CD14-positive monocyte (primary cell): Measurements from ENCODE around the gene RIT2. TPM values are rescaled to one million over a fixed set of nuclear protein-coding genes. Genes with fewer than 3 reads are reported as not detected.

ENCODE experiments used
- DNase-seq, 3 donors: peaks; one replicate each; pipeline ENCODE4 v3.0.0-alpha.2; 2011 to 2022
- H2AFZ ChIP-seq: 2 replicates; pipeline ENCODE4 v1.6.0; 2012; ENCODE audit warnings: mild to moderate bottlenecking, low read depth, low read length, inconsistent platforms; ENCODE audit not compliant: insufficient read depth, poor library complexity, severe bottlenecking
- H3K27ac ChIP-seq, 2 donors: 1 replicate in 1 of 2; 2 replicates in 1 of 2; pipeline ENCODE4 v1.5.1; 2012 to 2013; ENCODE audit warnings: low read length in 2 of 2, control low read depth in 1 of 2, inconsistent platforms in 1 of 2, low read depth in 1 of 2, mild to moderate bottlenecking in 1 of 2
- H3K27me3 ChIP-seq, 2 donors: one replicate each; pipeline versions ENCODE4 v1.6.0 to v1.6.1; 2011 to 2013; ENCODE audit warnings: low read length in 2 of 2; ENCODE audit not compliant: control insufficient read depth in 2 of 2, insufficient read depth in 2 of 2
- H3K36me3 ChIP-seq, 2 donors: replicated peaks in 1 of 2; 1 replicate in 1 of 2; 2 replicates in 1 of 2; pipeline versions ENCODE4 v1.5.1 to v1.6.1; 2012 to 2013; ENCODE audit warnings: low read length in 2 of 2, control low read depth in 1 of 2, inconsistent platforms in 1 of 2, mild to moderate bottlenecking in 1 of 2; ENCODE audit not compliant: insufficient read depth in 2 of 2, control insufficient read depth in 1 of 2
- H3K4me1 ChIP-seq, 2 donors: 1 replicate in 1 of 2; 2 replicates in 1 of 2; pipeline versions ENCODE4 v1.5.1 to v1.6.1; 2012 to 2013; ENCODE audit warnings: low read length in 2 of 2, control low read depth in 1 of 2, inconsistent platforms in 1 of 2, mild to moderate bottlenecking in 1 of 2, moderate library complexity in 1 of 2; ENCODE audit not compliant: insufficient read depth in 2 of 2, control insufficient read depth in 1 of 2
- H3K4me2 ChIP-seq: replicated peaks from 2 replicates; pipeline ENCODE3; 2012; ENCODE audit warnings: low read length, moderate library complexity, mild to moderate bottlenecking; ENCODE audit not compliant: poor library complexity, severe bottlenecking; ENCODE audit errors: extremely low read depth
- H3K4me3 ChIP-seq, 3 experiments: fragments of 200-600 bp in 1 of 3; sonication (generic) in 1 of 3; replicated peaks in 1 of 3; 1 replicate in 2 of 3; 2 replicates in 1 of 3; pipeline ENCODE4 v1.5.1; 2011 to 2013; ENCODE audit warnings: low read length in 3 of 3, mild to moderate bottlenecking in 3 of 3, control low read depth in 2 of 3, low read depth in 2 of 3, inconsistent platforms in 1 of 3, moderate library complexity in 1 of 3
- H3K79me2 ChIP-seq: 2 replicates; pipeline ENCODE4 v1.6.0; 2012; ENCODE audit warnings: mild to moderate bottlenecking, control low read depth, inconsistent platforms, low read length, moderate library complexity; ENCODE audit not compliant: insufficient read depth
- H3K9ac ChIP-seq: 2 replicates; pipeline ENCODE4 v1.6.0; 2017; ENCODE audit warnings: low read length, mild to moderate bottlenecking; ENCODE audit not compliant: insufficient read depth, poor library complexity, severe bottlenecking
- H3K9me3 ChIP-seq, 2 donors: replicated peaks in 1 of 2; 1 replicate in 1 of 2; 2 replicates in 1 of 2; pipeline versions ENCODE4 v1.5.1 to v1.6.1; 2012 to 2013; ENCODE audit warnings: low read length in 2 of 2, control low read depth in 1 of 2; ENCODE audit not compliant: control insufficient read depth in 1 of 2, insufficient read depth in 1 of 2
- H4K20me1 ChIP-seq: 2 replicates; pipeline ENCODE4 v1.6.0; 2012; ENCODE audit warnings: mild to moderate bottlenecking, low read length, control low read depth, moderate library complexity; ENCODE audit not compliant: insufficient read depth
- H3K27ac Mint-ChIP-seq, 7 donors: one replicate each; pipeline ENCODE4 v1.8.0; 2020; ENCODE audit warnings: mild to moderate bottlenecking in 7 of 7, mixed read lengths in 7 of 7, moderate library complexity in 6 of 7, inconsistent platforms in 2 of 7
- H3K27me3 Mint-ChIP-seq, 3 donors: one replicate each; pipeline ENCODE4 v1.8.0; 2021 to 2022; ENCODE audit warnings: low read depth in 3 of 3, mild to moderate bottlenecking in 3 of 3, mixed read lengths in 3 of 3, moderate library complexity in 3 of 3, inconsistent platforms in 1 of 3
- H3K36me3 Mint-ChIP-seq, 2 donors: one replicate each; pipeline ENCODE4 v1.8.0; 2020; ENCODE audit warnings: mixed read lengths in 2 of 2, inconsistent platforms in 1 of 2, mild to moderate bottlenecking in 1 of 2
- H3K4me1 Mint-ChIP-seq: one replicate; pipeline ENCODE4 v1.8.0; 2020; ENCODE audit warnings: mild to moderate bottlenecking, mixed read lengths
- H3K4me3 Mint-ChIP-seq, 2 donors: one replicate each; pipeline ENCODE4 v1.8.0; 2020; ENCODE audit warnings: mild to moderate bottlenecking in 2 of 2, mixed read lengths in 2 of 2, moderate library complexity in 1 of 2
- H3K9me3 Mint-ChIP-seq, 7 donors: one replicate each; pipeline ENCODE4 v1.8.0; 2020 to 2022; ENCODE audit warnings: mixed read lengths in 7 of 7, mild to moderate bottlenecking in 6 of 7, moderate library complexity in 6 of 7, inconsistent platforms in 2 of 7
- CTCF ChIP-seq: fragments of 200-600 bp; IDR thresholded peaks from one replicate; pipeline ENCODE4 v1.8.0; 2022; ENCODE audit warnings: antibody characterized with exemption, mild to moderate bottlenecking
- WGBS: methylation state at CpG from one replicate; pipeline ENCODE4 v1.1.5; 2013; ENCODE audit warnings: missing lambda C conversion rate; ENCODE audit not compliant: insufficient coverage; 5-methylcytosine and 5-hydroxymethylcytosine counted together
- intact Hi-C, 2 donors: fragments of 100-400 bp; cut with micrococcal nuclease; formaldehyde crosslinking; loops; one replicate each; pipeline versions ENCODE4 v1.15.0 to v1.15.1; 2023
- polyA plus RNA-seq, 3 donors: library from polyadenylated mRNA; depleted of rRNA in 1 of 3; unstranded in 2 of 3; stranded (reverse) in 1 of 3; fragments of 300-500 nt in 2 of 3; fragments of >200 nt in 1 of 3; fragmentation: Illumina TruSeq in 2 of 3; gene quantifications; 1 replicate in 2 of 3; 2 replicates in 1 of 3; pipeline ENCODE4 v1.2.3, GENCODE V29; 2012 to 2021

RIT2 gene
- polyA plus RNA-seq, 3 donors, result not detected

- Histone ChIP-seq H3K4me1 (no peaks in the 10 kb centered on the region), H2AFZ (no peak overlapping the region), H3K4me2 (no peak overlapping the region), H3K9me3 (no peaks in the 10 kb centered on the region), H3K27me3 (no peaks in the 10 kb centered on the region), H3K36me3 (no peaks in the 10 kb centered on the region), H4K20me1 (no peaks in the 10 kb centered on the region), H3K9ac (no peak overlapping the region), H3K79me2 (no peaks in the 10 kb centered on the region), H3K27ac (no peak overlapping the region), H3K4me3 (no peak overlapping the region)
- Mint-ChIP-seq H3K27me3 (peaks cover 0 to 3% (median 0%) of the 10 kb centered on the region in 3 donors), H3K27ac (no peak overlapping the region), H3K36me3 (no peaks in the 10 kb centered on the region), H3K4me1 (no peaks in the 10 kb centered on the region), H3K4me3 (no peak overlapping the region), H3K9me3 (peaks cover 0 to 5% (median 3%) of the 10 kb centered on the region in 7 donors)
- no peak for TF ChIP-seq CTCF
- intact Hi-C loops, result no loop called here
- no peak for DNase-seq
- WGBS, result 100% methylated on average over 1 of the region's 5 CpGs
Observed at GRCh38 chr18:43129946-43130524, 14.6 kb upstream of the RIT2 start.

- Mint-ChIP-seq H3K36me3 (no peaks in the 10 kb centered on the region), H3K4me3 (no peak overlapping the region), H3K4me1 (no peaks in the 10 kb centered on the region), H3K27me3 (peaks cover 0 to 1% (median 0%) of the 10 kb centered on the region in 3 donors), H3K27ac (no peak overlapping the region), H3K9me3 (peaks cover 0 to 1% (median 0%) of the 10 kb centered on the region in 7 donors)
- Histone ChIP-seq H2AFZ (no peak overlapping the region), H3K36me3 (no peaks in the 10 kb centered on the region), H3K9me3 (no peaks in the 10 kb centered on the region), H3K27me3 (no peaks in the 10 kb centered on the region), H3K9ac (no peak overlapping the region), H3K27ac (no peak overlapping the region), H4K20me1 (no peaks in the 10 kb centered on the region), H3K4me1 (no peaks in the 10 kb centered on the region), H3K4me2 (no peak overlapping the region), H3K79me2 (no peaks in the 10 kb centered on the region), H3K4me3 (no peak overlapping the region)
- WGBS, result 80% methylated on average over 1 of the region's 3 CpGs
- DNase-seq, result no peak
- intact Hi-C loops, result no loop called here
- no peak for TF ChIP-seq CTCF
Observed at GRCh38 chr18:43125471-43125870, 10.0 kb upstream of the RIT2 start.
